Activated T-helper 1 cell treated with anti-CD3 and anti-CD28 coated beads, Interleukin-2, amount 50 U/mL, for 16 hours (primary cell): ENCODE results near the gene PTPRQ.
"Not testable (repeated sequence)": the region's sequence is repeated elsewhere in the genome, so short reads cannot be mapped to it uniquely, and the experiment has no call there.

Source experiments
- DNase-seq, 2 donors: peaks; one replicate each; pipeline ENCODE4 v3.0.0-alpha.2; 2020; ENCODE audit warnings: low read depth in 1 of 2, low spot score in 1 of 2

PTPRQ gene

DNA sequence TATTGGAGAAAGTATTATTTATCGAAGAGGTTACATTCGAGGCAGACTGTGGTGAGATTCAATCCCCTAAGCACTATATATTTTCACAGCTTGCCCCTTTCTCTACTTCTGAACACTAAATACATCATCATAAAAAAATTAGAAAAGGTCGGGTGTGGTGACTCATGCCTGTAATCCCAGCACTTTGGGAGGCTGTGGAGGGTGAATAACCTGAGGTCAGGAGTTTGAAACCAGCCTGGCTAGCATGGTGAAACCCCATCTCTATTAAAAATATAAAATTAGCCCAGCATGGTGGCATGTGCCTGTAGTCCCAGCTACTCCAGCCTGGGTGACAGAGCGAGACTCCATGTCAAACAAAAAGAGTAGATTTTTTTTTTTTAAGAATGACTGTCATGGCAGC, 192.8 kb downstream of the PTPRQ start:
- DNase-seq = no peak

DNA sequence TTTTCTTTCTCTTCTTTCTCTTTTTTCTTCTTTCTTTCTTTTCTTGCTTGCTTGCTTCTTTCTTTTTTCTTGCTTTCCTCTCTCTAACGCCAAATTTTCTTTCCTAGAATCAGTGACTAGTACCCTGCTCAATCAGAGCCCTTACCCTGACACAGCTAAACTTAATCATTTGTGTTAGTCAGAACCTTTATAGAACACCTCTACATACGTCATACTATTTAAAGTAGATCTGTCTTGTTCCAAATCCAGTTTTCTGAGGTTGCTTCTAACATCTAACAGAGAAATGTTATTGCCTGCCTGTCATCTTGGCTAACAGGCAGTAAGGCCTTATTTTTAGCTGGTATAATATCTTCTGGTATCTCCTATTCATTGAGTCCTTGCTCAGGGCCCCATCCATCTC, 197.9 kb downstream of the PTPRQ start:
- DNase-seq = no peak

DNA sequence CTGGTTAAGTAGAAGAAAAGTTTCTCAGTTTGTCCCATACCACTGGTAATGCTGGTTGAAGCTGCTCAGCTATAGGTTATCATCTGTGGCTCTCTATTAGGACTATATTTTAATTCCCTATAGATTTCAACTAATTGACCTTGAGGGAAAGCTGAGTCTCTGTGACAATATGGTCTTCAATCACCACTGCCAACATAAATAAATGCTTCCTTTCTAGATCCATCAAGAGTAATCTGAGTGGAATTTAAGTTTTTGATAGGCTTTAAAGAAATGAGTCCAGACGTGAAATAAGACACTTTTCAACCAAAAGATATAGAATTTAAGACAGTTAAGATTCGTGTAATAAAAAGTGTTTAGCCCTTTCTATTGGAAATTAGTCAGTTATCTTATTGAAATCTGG, 199.9 kb downstream of the PTPRQ start:
- no peak for DNase-seq

DNA sequence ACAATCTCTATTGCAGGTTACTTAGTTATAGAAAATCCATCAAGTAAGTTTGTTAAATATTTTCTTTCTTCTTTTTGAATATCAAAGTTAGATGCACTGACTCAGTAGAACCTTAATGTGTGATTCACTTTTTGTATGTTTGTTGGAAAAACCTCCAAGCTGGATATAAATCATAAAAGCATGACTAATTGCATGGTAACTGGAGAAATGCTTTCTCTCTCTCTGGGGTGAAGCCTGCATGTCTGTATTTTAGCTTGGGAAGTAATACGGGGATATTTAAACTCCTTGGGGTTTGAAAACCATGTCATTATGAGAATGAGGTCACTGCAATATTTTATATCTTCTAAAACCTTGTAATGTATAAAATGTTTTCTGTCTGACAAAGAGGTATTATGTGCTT, 204.8 kb downstream of the PTPRQ start:
- no peak for DNase-seq

DNA sequence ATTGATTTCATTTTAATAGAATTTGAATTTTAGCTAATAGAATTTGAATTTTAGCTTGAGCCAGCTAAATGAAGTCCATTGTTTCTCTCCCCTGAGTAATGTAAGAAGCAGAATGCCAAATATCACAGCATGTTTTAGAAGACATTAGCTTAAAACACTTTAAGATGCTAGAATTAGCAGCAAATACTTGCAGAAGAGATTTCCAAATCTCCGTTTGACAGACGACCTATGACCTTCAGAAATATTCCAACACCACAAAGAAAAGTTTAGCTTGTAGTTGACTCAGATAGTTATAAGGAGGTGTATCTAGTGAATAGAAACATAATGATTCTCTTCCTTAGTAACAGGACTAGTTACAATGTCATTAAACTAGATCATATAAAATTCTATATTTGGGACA, 211.7 kb downstream of the PTPRQ start:
- DNase-seq = no peak

DNA sequence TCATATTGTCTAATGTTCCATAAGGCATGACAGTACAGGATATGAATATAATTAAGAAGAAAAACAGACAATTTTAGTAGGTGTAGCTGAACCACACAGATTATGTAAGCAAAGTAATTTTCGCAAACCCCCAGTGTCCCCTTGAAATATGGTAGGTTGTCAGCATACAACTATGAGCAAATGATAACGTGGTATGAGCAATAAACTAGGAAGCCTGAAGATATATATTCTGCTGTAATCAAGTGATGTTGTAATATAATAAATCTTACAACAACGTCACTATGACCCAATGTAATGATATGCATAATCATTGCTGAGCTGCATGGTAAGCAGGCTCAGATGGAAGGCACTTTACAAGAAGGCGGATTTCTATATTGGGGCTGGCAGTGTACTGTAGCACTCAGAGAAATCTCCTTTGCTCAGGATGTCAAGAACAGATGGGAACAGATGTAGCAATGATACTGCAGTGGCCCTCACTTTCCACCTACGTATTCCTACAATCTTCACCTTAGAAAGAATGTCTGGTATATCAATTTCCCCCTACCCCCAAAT, 215.6 kb downstream of the PTPRQ start:
- DNase-seq = no peak

DNA sequence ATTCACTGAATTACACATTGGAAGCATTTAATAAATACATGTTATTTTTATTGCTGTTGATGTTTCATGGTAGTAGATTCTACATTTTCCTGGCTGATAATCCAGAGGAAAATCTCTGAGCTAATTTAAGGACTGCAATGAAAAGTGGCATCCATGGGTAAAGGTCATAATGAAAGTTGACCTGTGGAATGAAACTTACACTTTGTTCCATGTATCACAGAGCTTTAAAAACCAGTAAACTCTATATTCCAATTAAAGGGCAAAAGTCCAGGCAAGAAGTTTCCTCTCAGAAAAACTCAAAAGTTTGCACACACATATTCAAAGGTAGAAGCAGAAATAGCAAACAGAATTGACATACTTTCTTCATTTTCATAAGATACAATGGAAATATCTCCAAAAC, 218.6 kb downstream of the PTPRQ start:
- no peak for DNase-seq

DNA sequence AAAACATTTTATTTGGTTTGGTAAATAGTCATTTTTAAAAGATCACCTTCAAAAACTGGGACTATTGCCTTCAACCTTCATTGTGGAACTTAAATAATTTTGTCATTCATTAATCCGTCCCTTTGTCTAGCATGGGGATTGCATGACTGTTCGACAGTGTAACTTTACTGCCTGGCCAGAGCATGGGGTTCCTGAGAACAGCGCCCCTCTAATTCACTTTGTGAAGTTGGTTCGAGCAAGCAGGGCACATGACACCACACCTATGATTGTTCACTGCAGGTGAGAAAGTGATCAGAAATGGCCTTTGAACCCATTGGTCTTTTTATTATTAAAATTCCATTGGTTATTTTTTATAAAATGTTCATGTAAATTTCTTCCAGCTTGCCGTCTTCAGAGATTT, 226.2 kb downstream of the PTPRQ start:
- DNase-seq = no peak

DNA sequence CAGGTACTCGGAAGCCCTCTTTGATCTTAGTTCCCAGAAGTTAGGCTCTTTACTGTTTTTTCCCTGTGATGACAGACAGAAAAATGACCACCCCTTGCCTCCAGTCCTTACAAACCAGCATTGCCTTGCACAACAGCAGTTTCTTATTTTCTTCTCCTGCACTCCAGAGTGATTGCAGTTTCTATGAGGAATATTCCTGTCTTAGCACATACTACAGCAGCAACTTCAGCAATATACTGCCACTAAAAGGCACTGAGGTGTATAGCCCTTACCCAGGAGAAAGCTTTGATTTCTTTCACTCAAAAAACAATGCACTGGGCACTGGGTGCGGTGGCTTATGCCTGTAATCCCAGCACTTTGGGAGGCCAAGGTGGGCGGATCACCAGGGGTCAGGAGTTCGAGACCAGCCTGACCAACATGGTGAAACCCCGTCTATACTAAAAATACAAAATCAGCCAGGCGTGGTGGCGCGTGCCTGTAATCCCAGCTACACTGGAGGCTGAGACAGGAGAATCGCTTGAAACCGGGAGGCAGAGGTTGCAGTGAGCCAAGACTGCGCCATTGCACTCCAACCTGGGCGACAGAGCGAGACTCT, 232.1 kb downstream of the PTPRQ start:
- not testable (repeated sequence) for DNase-seq

DNA sequence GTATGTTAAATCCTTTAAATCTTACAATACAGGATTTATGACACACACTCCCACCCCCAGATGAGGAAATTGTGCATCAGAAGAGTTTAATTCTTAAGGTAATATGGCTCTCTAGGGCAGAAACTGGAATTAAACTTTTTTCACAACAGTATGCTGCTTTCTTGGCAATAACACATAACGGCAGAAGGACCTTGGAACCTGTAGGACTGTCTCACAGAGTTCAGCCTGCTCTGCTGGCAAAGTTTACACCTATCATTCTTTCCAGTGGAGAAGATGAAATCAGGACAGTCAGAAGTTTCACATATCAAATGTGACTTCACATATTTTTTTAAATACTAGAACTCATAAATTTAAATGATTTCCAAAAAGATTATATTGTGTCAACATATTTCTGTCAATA, 232.8 kb downstream of the PTPRQ start:
- no peak for DNase-seq

DNA sequence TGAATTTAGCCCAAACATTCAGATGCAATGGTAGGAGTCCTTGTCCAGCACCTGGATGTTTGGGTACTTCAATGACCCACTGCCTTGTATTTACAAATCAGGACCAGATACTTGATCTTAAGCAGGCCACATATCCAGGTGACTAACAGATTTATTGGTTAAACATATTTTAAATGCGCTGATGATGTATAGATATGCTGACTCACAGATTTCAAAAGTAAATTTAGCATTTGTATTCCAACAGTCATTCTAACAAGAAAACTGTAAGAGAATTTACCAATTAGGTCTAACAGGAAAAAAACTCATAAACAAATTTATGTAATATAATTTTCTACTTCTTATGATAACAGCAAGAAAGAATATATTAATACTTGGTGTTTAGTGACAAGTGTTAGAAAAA, 234.0 kb downstream of the PTPRQ start:
- no peak for DNase-seq

DNA sequence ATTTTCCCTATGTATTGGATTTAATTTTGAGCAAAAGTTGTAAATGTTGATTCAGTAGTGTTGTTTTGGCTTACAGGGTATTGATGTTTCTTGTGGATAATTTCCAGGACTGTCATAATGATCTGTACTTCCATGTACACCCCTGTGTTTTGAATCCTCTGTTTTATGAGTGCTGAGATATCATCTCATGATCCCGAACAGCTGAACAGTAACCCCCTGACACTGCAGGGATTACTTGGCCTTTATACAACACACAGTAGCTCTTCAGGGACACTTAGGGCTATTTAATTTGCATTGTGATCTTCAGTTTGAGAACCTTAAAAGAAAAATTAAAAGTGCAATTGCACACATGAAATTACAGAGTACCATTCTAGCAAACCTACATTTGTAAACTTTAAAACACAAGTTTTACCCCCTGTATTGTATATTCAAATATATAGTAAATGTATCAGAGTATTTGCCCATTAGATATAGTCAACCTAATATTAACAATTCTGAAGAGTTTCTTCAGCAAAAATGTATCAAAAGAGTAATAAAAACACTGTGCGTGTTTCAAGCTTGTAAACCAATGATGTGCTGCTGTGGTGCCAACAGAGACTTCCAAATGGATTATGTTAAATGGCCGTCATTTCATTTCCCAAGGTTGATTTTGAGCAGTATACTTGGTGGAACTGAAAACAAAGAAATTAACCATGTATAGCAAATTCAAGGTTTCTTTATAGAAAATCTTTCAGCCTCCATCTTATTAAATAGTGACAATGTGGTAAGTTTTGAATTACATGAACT, 235.5 kb downstream of the PTPRQ start:
- DNase-seq = no peak

DNA sequence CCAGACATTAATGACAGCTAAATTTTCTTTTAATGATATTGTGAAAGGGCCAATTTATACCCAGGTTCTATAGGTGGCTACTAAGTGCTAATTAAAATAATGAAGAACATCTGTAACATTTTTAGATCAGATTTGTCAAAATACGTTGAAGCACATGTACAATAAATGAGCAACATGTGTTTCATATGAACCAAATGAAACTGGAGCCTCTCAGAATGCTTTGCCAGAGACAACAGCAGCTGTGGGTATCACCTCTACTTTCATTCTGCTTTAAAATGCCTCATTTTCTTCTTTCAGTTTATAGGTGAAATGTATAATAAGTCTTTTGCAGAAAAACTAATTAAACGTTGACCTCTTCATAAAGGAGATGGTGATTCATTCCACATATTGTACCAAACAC, 237.3 kb downstream of the PTPRQ start:
- DNase-seq = no peak

DNA sequence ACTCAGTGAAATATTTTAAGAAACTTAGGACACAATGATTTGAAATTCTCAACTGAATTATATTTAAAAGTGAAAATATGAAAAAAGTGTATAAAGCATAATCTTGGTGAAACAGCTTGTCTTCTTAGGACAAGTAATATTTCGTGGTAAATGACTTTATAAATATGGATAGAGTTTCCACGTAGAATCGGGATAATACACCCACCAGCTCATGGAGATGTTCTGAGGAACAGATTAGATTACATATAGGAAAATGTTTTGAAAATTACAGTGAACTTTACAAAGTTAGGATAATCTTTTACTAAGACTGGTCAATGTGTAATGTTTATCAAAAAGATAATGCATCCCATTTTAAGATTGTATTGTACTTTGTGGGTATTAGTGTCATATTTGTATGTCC, 237.8 kb downstream of the PTPRQ start:
- DNase-seq = no peak

DNA sequence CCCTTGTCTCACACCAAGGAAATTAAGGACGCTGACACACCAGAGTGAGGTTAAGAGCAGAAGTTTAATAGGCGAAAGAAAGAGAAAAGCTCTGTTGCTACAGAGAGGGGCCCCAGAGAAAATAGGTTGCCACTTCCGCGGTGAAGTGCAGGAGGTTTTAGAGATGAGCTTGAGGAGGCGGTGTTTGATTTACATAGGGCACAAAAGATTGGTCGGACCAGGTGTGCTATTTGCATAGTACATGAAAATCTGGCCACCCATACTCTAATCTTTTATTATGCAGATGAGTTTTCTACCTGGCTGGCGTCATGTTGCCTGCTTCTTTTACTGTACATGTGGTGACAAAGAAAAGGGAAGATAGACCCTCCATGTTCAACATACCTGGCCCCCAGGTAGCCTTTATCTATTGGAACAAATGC, 240.1 kb downstream of the PTPRQ start:
- no peak for DNase-seq

DNA sequence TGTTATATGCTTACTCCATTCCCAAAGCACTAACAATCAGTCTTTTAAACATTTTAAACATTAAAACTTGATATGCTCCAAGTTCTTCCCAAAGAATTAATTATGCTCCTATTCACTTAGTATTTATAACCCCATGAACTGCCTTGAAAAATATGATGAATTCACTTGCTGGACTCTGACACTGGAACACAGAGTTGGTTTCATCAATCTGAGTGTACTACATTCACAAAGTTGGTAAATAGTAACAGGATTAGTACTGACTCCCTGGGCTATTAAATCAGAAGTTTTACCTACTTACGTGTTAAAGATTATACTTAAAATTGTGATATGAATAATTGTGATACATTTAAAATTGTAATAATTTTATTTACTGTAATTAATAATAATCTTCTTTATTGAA, 246.1 kb downstream of the PTPRQ start:
- DNase-seq = no peak

DNA sequence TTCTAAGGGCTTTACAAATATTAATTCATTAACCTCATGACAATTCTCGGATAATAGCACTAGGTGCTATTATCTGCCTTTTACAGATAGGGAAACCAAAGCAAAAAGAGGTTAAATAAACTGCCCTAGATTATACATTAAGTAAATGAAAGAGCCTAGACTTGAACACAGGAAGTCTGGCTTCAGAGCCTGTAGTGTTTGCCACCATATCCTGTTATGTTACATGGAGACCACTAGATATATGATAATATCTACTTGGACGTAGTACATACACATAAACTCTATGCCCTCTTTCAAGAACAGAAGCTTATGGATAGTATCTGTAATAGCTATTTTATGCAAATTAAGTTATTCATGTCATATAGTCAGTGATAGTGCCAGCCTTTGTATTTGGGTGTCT, 246.5 kb downstream of the PTPRQ start:
- DNase-seq = no peak

DNA sequence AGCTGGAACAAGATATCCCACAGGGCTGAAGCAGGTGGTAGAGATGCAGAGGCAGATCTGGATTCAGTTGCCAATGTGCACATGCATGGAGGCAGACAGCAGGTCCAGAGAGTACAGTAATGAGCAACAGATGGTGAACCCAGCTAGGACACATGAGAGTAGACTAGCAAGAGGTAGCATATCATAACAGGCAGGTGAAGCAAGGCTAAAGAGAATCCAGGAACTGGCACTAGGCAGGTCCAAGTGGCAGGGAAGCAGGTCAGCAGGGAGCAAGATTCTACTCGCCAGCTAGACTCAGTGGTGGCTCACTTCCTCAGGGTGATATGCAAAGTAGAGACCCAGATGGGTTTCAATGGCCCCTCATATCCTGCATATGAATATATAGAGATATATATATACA, 248.1 kb downstream of the PTPRQ start:
- no peak for DNase-seq

DNA sequence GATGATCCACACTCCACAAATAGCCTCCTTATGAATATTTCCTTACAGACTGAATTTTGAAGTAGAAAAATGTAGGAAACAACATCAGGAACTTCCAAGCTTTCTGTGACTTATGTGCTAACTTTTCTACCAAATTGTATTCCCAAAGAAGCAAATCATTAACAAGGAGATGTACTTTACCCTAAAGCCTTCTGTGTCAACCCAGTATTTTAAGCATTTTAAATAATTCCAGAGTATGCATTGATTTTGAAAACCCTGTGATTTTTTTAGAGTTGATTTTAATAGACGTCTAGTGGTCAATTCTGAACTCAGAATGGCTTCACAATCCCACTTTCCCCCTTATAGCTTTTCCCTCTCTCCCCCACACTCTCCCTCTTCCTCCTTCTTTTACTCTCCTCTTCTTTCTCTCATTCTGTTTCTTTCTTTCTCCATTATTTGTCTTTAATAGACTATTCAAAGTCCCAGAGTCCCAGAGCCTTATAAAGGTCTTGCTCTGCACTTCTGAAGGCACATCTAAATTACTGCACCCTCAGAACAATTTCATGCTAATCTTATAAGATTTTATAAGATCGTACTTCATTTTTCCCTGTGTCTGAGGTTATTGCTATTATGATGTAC, 253.3 kb downstream of the PTPRQ start:
- DNase-seq = no peak

DNA sequence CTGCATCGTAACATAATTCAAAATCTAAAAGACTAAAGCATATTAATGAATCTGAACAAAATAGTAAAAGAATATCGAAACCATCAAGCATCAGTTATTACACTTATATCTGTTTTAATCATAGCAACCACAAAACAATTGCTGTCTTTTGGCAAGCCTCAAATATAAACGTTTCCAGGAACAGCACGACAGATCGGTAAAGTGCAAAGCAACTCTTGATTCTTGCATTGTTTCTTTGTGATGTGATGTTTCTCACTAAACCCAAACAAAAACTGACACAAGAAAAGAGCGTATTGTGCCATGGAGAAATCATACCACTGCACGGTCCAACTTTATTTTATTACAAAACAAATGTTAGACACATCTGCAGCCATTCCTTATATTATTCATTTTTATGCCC, 254.2 kb downstream of the PTPRQ start:
- DNase-seq = no peak

DNA sequence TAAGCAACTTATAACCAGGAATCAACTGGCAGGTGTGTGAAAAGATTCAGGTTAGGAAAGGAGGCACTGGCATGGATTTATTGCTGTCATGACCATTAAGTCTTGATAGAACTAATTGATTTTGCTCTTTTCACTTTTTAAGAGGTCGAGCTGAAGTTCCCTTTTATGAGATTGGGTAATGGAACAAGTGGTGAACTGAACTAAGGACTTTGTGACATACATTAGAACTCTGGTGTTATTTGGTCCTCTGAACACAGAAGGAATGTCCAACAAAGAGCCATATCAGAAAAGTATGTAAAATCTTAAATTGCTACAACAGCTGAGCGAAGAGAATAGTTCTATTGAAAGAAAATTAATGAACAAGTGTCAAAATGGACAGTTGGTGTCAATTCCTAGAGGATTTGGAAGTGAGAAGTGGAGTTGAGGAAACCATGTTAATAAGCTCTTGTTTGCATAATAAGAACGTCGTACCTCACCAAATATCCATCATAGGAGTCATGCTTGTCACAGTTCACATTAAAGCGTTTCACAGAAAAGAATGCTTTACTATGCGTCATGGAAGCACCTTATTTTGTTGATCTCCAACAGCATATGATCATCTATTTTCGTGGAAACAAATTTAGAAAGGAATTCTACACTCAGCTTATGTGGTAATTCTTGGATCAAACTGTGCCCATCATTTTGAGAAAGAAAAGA, 255.0 kb downstream of the PTPRQ start:
- no peak for DNase-seq

DNA sequence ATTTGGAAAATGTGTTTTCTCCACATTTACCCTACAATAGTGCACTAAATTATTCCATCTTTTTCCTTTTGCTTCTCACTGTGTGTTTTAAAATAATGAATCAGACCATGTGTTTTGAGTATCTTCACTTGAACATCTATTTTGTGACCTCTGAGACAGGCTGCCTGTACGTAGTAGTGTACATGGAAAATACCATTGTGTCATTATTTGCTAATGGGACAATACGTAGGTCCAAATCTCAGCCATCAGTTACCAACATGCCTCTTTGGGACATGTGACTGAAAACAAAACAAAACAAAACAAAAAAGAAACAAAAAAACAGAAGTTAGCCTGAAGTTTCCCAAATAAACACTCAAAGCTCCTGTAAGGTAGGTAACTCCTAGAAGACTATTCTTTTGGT, 256.3 kb downstream of the PTPRQ start:
- DNase-seq = no peak
